Esophagus (tissue), 2 donors: ENCODE data around the gene WDR86. TPM values are rescaled to one million over a fixed set of nuclear protein-coding genes. Genes with fewer than 3 reads are reported as not detected.
A peak's percentile ranks its signal among the peaks of the same experiment; 100 is the strongest.

Experiments
- H3K27ac ChIP-seq, 2 donors: one replicate each; pipeline ENCODE4 v1.5.1; 2013; ENCODE audit warnings: low read depth in 2 of 2, mild to moderate bottlenecking in 2 of 2, inconsistent platforms in 1 of 2, low read length in 1 of 2, moderate library complexity in 1 of 2
- H3K27me3 ChIP-seq, 2 donors: one replicate each; pipeline ENCODE4 v1.6.1; 2013; ENCODE audit warnings: low read length in 2 of 2, control low read depth in 1 of 2, mild to moderate bottlenecking in 1 of 2; ENCODE audit not compliant: insufficient read depth in 2 of 2, control insufficient read depth in 1 of 2
- H3K36me3 ChIP-seq, 2 donors: one replicate each; pipeline ENCODE4 v1.6.1; 2013; ENCODE audit warnings: low read length in 1 of 2; ENCODE audit not compliant: control insufficient read depth in 2 of 2, insufficient read depth in 2 of 2
- H3K4me1 ChIP-seq, 2 donors: one replicate each; pipeline ENCODE4 v1.6.1; 2013; ENCODE audit warnings: low read length in 1 of 2; ENCODE audit not compliant: control insufficient read depth in 2 of 2, insufficient read depth in 2 of 2
- H3K4me3 ChIP-seq, 2 donors: one replicate each; pipeline ENCODE4 v1.5.1; 2013; ENCODE audit warnings: low read length in 2 of 2, mild to moderate bottlenecking in 2 of 2, low read depth in 1 of 2, moderate library complexity in 1 of 2
- H3K9me3 ChIP-seq, 2 donors: one replicate each; pipeline ENCODE4 v1.6.1; 2013; ENCODE audit warnings: mild to moderate bottlenecking in 2 of 2, low read depth in 1 of 2, low read length in 1 of 2, moderate library complexity in 1 of 2; ENCODE audit not compliant: control insufficient read depth in 2 of 2, insufficient read depth in 1 of 2
- WGBS, 2 donors: extraction: QIAGEN DNeasy Blood & Tissue Kit; methylation state at CpG; one replicate each; pipeline ENCODE4 v1.1.7; 2013; 5-methylcytosine and 5-hydroxymethylcytosine counted together
- polyA plus RNA-seq, 2 donors: library from polyadenylated mRNA; stranded (reverse); fragments of 200-250 nt; gene quantifications; one replicate each; pipeline ENCODE4 v1.2.3, GENCODE V29; 2013
- donor health status: healthy with polysubstance abuse.
- donor health status: Bipolar disorder and iron deficiency.

Gene WDR86
- polyA plus RNA-seq, 2 donors = 0.28 to 0.86 TPM

- H3K27me3 ChIP-seq = no peaks in the 10 kb centered on the region
- WGBS, 2 donors = 95 to 96% methylated on average over 6 of the region's 6 CpGs
- H3K9me3 ChIP-seq = no peaks in the 10 kb centered on the region
- H3K36me3 ChIP-seq = peaks cover 6 to 12% of the 10 kb centered on the region in 2 donors
- no peak overlapping the region for H3K4me3 ChIP-seq
- H3K27ac ChIP-seq = no peak overlapping the region
- peaks cover 0 to 2% of the 10 kb centered on the region in 2 donors for H3K4me1 ChIP-seq
Measured at GRCh38 chr7:151347200-151347599, 62.6 kb downstream of the WDR86 start.

GRCh38 chr7:151346470-151346769 lies 63.4 kb downstream of the WDR86 start:
- no peak overlapping the region for H3K27ac ChIP-seq
- H3K36me3 ChIP-seq = peaks cover 6 to 8% of the 10 kb centered on the region in 2 donors
- no peaks in the 10 kb centered on the region for H3K27me3 ChIP-seq
- H3K4me3 ChIP-seq = no peak overlapping the region
- H3K4me1 ChIP-seq = peaks cover 0 to 2% of the 10 kb centered on the region in 2 donors
- 59 to 62% methylated on average over 2 of the region's 2 CpGs for WGBS, 2 donors
- no peaks in the 10 kb centered on the region for H3K9me3 ChIP-seq

GRCh38 chr7:151345576-151346469 lies 64.0 kb downstream of the WDR86 start:
- Histone ChIP-seq H3K27ac (no peak overlapping the region), H3K4me1 (peaks cover 0 to 5% of the 10 kb centered on the region in 2 donors), H3K27me3 (no peaks in the 10 kb centered on the region), H3K9me3 (no peaks in the 10 kb centered on the region), H3K36me3 (peaks cover 4 to 8% of the 10 kb centered on the region in 2 donors), H3K4me3 (no peak overlapping the region)
- WGBS, 2 donors = 74 to 79% methylated on average over 2 of the region's 2 CpGs

GRCh38 chr7:151343516-151343915 lies 66.3 kb downstream of the WDR86 start:
- Histone ChIP-seq H3K4me1 (peaks cover 0 to 3% of the 10 kb centered on the region in 2 donors), H3K4me3 (no peak overlapping the region), H3K36me3 (peaks cover 3 to 8% of the 10 kb centered on the region in 2 donors), H3K27ac (no peak overlapping the region), H3K9me3 (no peaks in the 10 kb centered on the region), H3K27me3 (no peaks in the 10 kb centered on the region)
- 95% methylated on average over 9 of the region's 9 CpGs for WGBS, 2 donors

- peak overlapping the region in 1 of 2 donors; percentile 94 for H3K4me3 ChIP-seq
- H3K27me3 ChIP-seq = no peaks in the 10 kb centered on the region
- H3K36me3 ChIP-seq = peaks cover 3 to 8% of the 10 kb centered on the region in 2 donors
- peaks cover 0 to 3% of the 10 kb centered on the region in 2 donors for H3K4me1 ChIP-seq
- no peaks in the 10 kb centered on the region for H3K9me3 ChIP-seq
- WGBS, 2 donors = 47% methylated on average over 8 of the region's 8 CpGs
- H3K27ac ChIP-seq = peak overlapping the region in 1 of 2 donors; percentile 30
Measured at GRCh38 chr7:151342811-151343210, 67.0 kb downstream of the WDR86 start.

GRCh38 chr7:151342102-151342646 lies 67.7 kb downstream of the WDR86 start:
- Histone ChIP-seq H3K27ac (peak overlapping the region; percentile 85 to 86), H3K4me1 (peaks cover 0 to 3% of the 10 kb centered on the region in 2 donors), H3K36me3 (peaks cover 0 to 5% of the 10 kb centered on the region in 2 donors), H3K9me3 (no peaks in the 10 kb centered on the region), H3K4me3 (peak overlapping the region; percentile 94), H3K27me3 (no peaks in the 10 kb centered on the region)
- 2% methylated on average over 11 of the region's 11 CpGs for WGBS, 2 donors

- Histone ChIP-seq H3K4me3 (peak within 1 kb of the TSS; percentile 94), H3K27ac (peak within 1 kb of the TSS; percentile 85 to 86), H3K4me1 (peaks cover 0 to 3% of the 10 kb centered on the region in 2 donors), H3K9me3 (no peaks in the 10 kb centered on the region), H3K27me3 (no peaks in the 10 kb centered on the region), H3K36me3 (peaks cover 0 to 5% of the 10 kb centered on the region in 2 donors)
- 3 to 5% methylated on average over 45 to 72 of the region's 72 CpGs for WGBS, 2 donors
Measured at GRCh38 chr7:151341357-151342101, 68.3 kb downstream of the WDR86 start, which contains the start of gene NUB1. Gene NUB1 (plus strand): TSS chr7:151341812. CDS start chr7:151345350, 3,538 bp downstream.

GRCh38 chr7:151340794-151341356 lies 69.0 kb downstream of the WDR86 start:
- H3K27me3 ChIP-seq = no peaks in the 10 kb centered on the region
- peaks cover 0 to 3% of the 10 kb centered on the region in 2 donors for H3K4me1 ChIP-seq
- 55 to 64% methylated on average over 12 of the region's 12 CpGs for WGBS, 2 donors
- peak overlapping the region; percentile 73 to 78 for H3K27ac ChIP-seq
- H3K4me3 ChIP-seq = peak overlapping the region in 1 of 2 donors; percentile 94
- H3K36me3 ChIP-seq = no peaks in the 10 kb centered on the region
- no peaks in the 10 kb centered on the region for H3K9me3 ChIP-seq
